Stimulated activated CD8-positive, alpha-beta memory T cell treated with anti-CD3 and anti-CD28 coated beads, Interleukin-4, amount 100 ng/mL, for 24 hours (primary cell): ENCODE data around the gene CROCC2.

ENCODE experiments used
- DNase-seq: peaks from one replicate; pipeline ENCODE4 v3.0.0-alpha.2; 2020; ENCODE audit warnings: low read depth

Gene CROCC2

DNA sequence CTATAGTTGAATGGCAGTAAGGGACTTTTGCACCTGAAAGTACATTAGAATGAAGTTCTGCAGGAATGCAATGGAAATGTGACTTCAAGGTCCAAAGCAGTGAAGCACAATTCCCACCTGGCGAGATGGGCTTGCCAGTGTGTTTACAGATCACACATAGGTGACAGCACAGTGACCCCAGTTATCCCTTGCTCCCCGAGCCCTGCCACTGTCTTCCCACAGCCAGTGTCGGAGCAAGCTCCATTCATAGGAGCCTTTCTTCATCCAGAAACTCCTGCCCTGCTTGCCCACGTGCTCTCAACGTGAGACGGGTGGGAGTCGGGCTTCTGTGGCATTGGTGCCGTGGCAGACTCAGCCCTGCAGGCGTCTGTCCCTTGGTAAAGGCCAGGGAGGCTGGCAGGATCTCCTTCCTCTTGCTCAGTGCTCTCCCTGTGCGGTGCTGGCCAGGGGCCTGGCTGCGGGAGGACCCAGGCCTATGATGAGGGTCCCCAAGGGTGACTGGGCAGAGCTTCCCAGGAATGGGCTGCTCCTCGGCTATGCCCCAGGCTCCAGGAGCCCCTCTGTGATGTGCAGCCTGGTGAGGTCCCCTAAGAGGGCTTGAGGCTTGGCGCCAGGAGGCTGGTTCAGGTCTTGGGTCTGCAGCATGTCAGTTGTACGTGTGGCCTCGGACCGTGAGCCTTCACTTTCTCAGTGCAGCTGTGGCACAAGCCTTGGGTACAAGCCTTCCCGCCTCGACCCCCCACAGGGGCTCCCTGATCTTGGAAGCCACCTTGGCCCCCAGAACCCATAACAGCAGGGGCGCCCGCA lies 132.4 kb downstream of the CROCC2 start:
- DNase-seq: no peak

DNA sequence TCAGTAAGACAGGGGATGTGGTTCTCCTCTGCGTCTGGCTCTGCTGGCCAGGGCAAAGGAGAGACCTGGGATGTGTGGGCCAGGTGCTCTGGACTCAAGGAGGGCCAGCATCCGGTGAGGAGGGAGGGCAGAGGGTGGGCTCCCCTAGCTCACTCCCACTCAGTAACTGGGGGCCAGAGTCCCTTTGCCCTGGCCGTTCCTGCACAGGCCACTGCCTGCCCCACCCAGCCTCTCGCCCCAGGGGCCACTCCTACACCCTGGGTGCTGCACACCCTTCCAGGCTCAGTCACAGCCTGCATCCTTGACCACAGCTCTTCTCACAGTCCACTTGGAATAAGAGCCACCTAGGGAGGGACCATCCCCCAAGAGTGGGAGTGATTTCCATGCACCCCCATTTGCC lies 133.3 kb downstream of the CROCC2 start:
- no peak for DNase-seq

DNA sequence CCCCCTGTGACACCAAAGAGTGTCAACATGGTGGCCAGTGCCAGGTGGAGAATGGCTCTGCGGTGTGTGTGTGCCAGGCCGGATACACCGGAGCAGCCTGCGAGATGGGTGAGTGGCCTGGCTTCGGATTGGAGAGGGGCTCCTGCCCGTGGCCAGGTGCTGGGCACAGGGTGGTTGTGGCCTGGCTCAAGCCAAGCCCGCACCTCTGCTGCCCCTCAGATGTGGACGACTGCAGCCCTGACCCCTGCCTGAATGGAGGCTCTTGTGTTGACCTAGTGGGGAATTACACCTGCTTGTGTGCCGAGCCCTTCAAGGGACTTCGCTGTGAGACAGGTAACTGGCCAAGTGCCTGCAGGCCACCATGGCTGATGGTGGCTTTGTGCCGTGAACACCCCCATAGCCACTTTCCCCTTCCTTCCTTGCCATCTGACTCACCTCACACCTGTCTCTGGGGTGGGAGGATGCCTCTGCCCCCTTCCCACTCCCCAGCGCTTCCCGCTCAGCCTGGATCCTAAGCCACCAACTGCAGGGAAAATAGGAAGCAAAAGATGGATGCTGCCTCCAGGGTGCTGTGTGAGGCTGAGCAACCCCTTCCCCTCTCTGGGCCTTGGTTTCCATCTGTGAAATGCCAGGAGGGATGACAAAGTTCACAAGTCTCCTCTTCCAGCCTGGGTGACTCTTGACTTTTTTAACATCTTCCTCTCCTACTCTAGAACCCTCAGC lies 134.1 kb downstream of the CROCC2 start:
- no peak for DNase-seq

DNA sequence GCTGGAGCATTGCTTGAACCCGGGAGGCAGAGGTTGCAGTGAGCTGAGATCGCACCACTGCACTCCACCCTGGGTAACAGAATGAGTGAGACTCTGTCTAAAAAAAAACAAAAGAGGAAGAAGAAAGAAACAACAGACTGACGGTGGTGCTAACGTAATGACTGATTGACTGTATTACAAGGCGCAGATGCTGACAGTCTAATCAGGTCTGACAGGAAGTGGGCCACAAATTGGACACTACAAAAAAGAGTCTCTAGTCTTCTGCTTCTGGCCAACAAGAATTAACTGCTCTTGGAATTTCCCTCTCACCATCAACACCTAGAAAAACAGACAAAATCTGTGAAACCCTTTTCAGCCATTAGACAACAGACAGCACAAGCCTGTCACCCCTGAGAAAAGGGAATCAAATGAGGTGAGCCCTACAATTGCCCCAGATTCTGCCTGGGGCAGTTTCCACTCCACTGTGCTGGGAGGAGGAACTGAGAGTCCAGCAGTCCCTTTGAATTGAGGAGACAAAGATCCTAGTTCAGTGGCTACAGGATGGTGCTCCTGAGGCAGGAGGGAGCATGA lies 135.5 kb downstream of the CROCC2 start:
- DNase-seq: no peak
